ENCODE data around the gene CMTM3.
"Not testable (repeated sequence)": the region's sequence is repeated elsewhere in the genome, so short reads cannot be mapped to it uniquely, and the experiment has no call there.

The CMTM3 gene

DNA sequence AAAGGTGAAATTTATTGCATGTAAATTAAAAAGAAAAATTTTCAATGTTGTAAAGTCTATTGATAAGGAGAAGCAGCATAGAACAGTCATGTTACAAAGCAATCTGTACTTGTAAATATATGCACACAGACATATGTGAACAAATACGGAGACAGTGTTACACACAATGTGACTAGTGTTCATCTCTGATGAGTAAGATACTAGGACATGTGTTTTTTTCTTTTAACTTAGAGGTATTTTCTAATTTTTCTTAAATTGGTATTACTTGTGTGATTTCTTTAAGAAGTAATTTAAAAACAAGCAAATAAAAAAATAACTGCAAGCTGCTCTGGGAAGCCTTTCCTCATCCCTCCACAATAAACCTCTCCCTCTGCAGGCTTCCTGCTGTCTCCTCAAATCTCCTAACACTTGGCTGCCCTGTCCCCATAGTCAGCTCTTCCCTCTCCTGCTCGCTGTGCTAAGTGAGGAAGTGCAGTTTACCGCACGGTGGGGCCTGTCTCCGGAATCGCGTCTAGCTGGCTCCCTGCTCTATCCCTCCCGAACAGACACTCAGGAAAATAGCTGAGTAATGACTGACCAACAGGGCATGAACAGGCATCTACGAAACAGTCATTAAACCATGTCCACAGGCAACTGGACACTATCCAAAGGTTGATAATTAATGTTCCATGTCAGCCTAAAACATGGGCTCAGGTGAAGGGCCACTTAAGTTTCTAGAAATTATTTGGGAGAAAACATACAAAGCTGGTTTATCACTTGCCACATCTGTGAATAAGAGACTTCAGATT, 56.1 kb downstream of the CMTM3 start:
- no peak for DNase-seq (ENCODE audit: low read depth in 1 of 2, low spot score in 1 of 2)

DNA sequence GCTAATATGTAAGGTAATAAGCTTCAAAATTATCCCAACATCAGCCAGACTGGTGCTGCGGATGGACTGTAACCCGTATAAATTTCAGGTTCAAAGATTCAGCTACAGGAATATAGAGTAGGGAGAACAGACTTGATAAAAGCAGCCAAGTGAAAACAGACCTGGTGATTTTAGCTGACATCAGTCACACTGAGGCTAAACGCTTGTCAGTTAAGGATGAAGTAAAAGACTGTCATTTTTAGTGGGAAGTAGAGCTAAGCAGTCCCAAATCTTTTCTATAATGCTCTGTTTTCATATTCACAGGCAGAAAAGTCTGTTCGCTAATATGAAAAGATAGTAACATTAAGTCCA, 56.7 kb downstream of the CMTM3 start:
- DNase-seq (ENCODE audit: low read depth in 1 of 2, low spot score in 1 of 2): no peak

DNA sequence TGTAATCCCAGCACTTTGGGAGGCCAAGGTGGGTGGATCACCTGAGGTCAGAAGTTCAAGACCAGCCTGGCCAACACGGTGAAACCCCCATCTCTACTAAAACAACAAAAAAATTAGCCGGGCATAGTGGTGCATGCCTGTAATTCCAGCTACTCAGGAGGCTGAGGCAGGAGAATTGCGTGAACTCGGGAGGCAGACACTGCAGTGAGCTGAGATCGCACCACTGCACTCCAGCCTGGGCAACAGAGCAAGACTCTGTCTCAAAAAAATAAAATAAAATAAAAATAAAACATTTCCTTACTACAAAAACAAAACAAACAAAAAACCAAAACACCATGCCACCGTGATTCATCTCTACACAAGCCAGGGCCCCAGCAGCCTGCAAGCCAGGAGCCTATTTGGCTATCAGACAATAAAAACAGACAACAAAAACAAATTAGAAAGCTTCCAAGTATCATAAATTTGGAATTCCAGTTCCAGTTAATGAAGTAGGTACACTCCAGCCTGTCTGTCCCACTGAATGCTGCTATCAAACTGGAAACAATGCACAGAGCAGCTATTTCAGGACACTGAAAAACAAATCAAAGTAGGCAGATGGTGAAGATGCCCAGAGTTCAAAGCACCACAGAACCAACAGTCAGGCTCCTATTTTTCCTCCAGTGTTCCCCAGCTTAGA, 57.3 kb downstream of the CMTM3 start:
- not testable (repeated sequence) for DNase-seq (ENCODE audit: low read depth in 1 of 2, low spot score in 1 of 2)

DNA sequence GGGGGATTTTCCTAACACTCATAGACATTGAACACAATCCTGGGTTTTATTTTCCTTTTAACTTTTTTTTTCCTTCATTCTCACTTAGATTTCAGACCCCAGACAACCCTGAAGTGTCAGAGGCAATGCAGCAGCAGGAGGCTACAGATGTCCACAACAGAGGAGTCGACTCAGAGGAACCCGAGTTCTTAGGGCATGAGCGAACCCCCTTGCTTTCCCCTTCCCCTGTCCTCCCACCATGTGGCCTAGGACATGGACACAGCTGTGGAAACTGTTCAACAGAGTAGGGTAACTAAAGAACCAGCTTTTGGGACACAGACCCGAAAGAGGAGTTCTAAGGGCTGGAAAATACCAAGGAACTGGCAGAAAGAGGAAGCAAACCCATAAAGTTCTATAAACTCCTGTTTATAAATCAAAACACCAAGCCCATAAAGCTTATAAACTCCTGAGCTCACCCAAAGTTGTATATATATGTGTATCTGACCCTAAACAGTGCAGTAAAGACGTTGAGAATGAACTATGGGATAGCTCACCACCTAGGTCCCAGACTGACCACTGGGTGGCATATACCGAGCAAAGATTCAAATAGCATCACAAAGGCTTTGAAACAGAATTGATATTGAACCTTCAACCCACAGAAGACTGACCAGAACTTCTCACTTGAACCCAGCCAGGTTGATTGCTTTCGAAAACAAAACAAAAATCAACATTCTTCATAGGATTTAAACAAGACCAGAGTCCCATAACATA, 58.1 kb downstream of the CMTM3 start:
- no peak for DNase-seq (ENCODE audit: low read depth in 1 of 2, low spot score in 1 of 2)

Data from activated CD4-positive, alpha-beta T cell treated with anti-CD3 and anti-CD28 coated beads, Interleukin-2, amount 50 U/mL, for 24 hours (primary cell).